GM12872 (cell line): ENCODE data around the gene CDH23.

ENCODE experiments used
- CTCF ChIP-seq: IDR thresholded peaks from 3 replicates; pipeline ENCODE4 v1.5.1; 2011; ENCODE audit warnings: low read depth, mild to moderate bottlenecking, low read length, moderate library complexity; ENCODE audit not compliant: insufficient read depth

The CDH23 gene

GRCh38 chr10:71449026-71449425 lies 52.3 kb downstream of the CDH23 start:
- no peak for TF ChIP-seq CTCF

- no peak for TF ChIP-seq CTCF
Measured at GRCh38 chr10:71451754-71452153, 55.0 kb downstream of the CDH23 start.

- no peak for TF ChIP-seq CTCF
Measured at GRCh38 chr10:71453186-71453585, 56.5 kb downstream of the CDH23 start.

GRCh38 chr10:71454347-71454746 lies 57.6 kb downstream of the CDH23 start:
- no peak for TF ChIP-seq CTCF

GRCh38 chr10:71455035-71455434 lies 58.3 kb downstream of the CDH23 start:
- no peak for TF ChIP-seq CTCF

GRCh38 chr10:71456631-71457030 lies 59.9 kb downstream of the CDH23 start:
- no peak for TF ChIP-seq CTCF

- no peak for TF ChIP-seq CTCF
Measured at GRCh38 chr10:71457908-71458307, 61.2 kb downstream of the CDH23 start.

- TF ChIP-seq CTCF = no peak
Measured at GRCh38 chr10:71458387-71458786, 61.7 kb downstream of the CDH23 start.
